HT-29 (cell line): ENCODE measurements around the gene IL23R. TPM values are rescaled to one million over a fixed set of nuclear protein-coding genes. Genes with fewer than 3 reads are reported as not detected.
"Not testable (repeated sequence)": the region's sequence is repeated elsewhere in the genome, so short reads cannot be mapped to it uniquely, and the experiment has no call there.

Experiments used
- DNase-seq: peaks from one replicate; pipeline ENCODE4 v3.0.0-alpha.2; 2015; ENCODE audit warnings: low spot score
- total RNA-seq: library from RNA; depleted of rRNA; stranded (reverse); fragments of >200 nt; shearing (Covaris generic); gene quantifications from 2 replicates; pipeline ENCODE4 v1.2.3, GENCODE V29; 2014

IL23R gene
- total RNA-seq, 1 experiment from 2014 or later, result not detected

DNA sequence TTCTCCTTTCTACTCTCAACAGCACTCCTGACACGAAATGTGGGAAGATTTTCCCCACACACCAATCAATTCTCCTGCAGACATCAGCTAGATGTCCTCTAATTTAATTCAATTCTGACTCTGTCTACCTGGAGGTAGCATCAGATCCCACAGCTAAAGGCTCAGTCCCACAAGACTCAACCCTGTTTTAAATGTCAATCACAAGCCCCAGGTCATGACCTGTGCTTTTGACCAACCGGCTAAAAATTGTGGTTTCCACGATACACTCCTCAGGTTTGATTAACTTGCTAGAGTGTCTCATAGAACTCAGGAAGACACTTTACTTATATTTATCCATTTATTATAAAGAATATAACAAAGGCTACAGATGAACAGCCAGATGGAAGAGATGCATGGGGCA lies 27.4 kb downstream of the IL23R start:
- DNase-seq, result no peak

DNA sequence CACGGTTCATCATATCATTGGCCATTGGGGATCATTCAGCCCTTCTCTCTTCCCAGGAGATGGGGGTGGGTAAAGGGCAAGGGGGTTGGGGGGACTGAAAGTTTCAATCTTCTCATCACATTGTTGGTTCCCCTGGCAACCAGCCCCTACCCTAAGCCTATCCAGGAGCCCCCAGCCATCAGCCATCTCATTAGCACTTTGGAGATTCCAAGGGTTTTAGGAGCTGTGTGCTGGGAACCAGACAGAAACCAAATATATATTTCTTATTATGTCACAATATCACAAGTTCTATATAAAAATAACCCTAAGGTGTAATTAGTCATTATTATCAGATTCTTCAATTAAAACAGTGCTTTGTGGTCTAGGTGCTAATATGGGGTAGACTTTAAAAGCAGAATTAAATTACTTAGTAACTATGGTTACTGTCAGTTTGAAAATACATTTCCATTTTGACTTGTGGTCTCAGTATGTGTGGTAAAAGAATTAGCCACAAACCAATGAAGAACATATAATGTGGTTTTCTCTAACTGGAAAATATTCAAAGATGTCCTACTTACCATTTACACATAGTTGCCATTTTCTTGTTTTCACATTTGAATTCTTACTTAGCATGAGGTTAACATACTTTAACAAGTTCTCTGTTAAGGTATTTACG lies 28.1 kb downstream of the IL23R start:
- no peak for DNase-seq

DNA sequence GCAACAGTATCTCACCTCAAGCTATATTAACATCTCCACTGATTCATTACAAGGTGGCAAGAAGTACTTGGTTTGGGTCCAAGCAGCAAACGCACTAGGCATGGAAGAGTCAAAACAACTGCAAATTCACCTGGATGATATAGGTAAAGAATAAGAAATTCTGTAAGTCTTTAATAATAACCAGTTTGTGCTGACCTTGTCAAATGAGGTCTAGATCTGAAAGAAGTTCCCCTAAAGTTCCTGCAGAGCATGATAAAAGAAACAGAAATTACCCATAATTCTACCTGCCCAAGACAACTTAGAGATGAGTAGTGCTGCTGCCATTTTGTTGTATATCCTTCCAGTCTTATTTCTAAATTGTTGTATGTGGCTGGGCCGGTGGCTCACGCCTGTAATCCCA lies 34.5 kb downstream of the IL23R start:
- no peak for DNase-seq

DNA sequence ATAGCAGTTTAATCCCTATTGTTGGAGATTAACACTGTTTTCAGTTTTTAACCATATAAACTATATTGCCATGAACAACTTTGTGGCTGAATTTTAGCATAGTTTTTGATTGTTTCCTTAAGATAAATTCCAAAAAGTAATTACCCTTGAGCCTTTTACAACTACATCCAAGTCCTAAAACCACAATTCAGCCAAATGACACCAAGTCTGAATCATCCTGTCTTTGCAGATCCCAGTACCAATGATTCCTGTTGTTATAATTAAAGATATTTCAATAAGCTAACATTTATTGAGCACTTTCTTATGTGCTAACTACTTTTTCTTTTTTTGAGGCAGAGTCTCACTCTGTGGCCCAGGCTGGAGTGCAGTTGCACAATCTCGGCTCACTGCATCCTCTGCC lies 35.6 kb downstream of the IL23R start:
- no peak for DNase-seq

DNA sequence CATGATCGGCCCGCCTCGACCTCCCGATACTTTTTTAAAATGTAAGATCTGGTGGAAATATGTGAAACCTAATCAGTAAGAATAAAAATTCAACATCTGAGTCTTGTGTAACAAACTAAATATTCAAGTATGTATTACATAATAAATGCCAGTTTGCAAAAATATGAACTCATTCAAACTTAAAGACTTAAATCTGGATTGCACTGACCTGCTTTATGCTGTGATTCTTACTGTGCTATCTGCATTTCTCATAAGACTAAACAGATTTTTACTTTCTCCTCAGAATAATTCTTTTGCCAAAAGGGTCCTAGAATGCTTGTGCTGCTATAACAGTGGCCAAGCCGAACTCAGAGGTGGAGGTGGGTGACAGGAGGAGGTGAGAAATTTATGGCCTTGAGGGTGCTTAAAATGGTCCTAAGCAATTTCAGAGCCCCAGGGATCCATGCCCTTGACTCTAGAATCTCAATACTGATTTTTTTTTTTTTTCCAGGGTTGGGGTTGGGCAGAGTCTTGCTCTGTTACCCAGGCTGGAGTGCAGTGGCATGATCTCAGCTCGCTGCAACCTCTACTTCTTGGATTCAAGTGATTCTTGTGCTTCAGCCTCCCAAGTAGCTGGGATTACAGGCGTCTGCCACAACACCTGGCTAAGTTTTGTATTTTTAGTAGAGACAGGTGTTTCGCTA lies 38.2 kb downstream of the IL23R start:
- DNase-seq, result no peak

DNA sequence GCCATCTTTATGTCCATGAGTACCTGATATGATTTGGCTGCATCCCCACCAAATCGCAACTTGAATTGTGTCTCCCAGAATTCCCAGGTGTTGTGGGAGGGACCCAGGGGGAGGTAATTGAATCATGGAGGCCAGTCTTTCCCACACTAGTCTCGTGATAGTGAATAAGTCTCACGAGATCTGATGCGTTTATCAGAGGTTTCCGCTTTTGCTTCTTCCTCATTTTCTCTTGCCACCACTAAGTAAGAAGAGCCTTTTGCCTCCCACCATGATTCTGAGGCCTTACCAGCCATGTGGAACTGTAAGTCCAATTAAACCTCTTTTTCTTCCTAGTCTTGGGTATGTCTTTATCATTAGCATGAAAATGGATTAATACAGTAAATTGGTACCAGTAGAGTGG lies 41.1 kb downstream of the IL23R start:
- not testable (repeated sequence) for DNase-seq

DNA sequence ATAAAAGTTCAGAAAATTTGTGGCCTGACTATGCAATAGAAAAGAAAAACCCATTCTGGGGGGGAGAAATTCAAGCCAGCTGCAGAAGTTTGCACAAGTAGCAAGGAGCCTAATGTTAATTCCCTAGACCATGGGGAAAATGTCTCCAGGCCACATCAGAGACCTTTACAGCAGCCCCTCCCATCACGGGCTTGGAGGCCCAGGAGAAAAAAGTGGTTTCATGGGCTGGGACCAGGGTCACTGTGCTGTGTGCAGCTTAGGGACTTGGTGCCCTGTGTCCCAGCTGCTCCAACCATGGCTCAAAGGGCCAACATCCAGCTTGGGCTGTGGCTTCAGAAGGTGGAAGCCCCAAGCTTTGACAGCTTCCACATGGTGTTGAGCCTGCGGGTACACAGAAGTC lies 42.0 kb downstream of the IL23R start:
- no peak for DNase-seq

DNA sequence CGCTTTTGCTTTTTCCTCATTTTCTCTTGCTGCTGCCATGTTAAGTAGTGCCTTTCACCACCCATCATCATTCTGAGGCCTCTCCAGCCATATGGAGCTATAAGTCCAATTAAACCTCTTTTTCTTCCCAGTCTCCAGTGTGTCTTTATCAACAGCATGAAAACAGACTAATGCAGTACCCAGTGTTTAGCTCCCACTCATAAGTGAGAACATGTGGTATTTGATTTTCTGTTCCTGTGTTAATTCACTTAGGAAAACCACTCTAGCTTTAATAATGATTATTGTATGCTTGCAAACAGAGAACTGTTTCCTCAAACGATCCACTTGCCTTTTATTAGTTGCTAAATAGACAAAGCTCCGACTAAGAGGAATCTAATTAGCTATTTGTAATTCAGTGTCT lies 43.3 kb downstream of the IL23R start:
- no peak for DNase-seq

DNA sequence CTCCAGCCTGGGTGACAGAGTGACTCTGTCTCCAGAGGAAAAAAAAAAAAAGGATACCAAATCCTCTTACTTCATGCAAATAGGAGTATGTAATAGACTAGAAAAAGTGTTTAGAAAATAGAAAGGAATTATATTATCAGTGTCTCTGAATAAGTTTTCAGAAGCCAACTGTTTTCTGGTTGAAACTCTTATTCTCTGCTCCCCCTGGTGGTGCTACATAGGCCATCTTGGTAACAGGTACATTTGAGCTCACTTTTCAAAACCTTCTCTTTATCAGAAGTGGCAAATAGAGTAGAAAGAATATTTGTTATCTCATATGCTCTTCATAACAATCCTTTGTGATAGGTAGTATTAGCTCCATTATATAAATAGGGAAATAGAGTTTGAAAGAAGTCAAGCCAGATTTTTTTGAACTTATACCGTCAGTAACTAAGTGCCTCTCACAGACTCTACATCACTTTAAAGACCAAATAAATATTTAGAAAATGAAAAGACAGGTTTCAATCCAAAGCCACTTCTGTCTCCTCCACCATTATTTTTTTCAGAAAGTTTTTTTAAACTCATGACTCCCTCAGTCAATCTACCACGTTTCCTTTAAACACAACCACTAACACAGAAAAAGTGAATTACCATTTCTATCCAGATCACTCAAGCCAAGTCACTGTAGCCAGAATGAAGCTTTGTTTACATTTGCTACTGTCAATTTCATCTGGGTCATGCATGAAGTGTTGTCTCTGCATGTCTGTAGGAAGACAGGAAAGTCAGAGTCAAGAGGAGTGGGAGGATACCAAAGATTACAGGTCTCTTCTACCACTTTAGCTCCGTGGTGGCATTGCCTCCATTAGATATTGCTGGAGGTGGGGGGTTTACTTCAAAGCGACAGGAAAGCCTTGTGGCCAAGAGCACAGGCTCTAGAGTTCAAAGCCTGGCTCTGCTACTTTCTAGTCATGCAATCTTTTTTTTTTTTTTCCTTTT lies 45.6 kb downstream of the IL23R start:
- DNase-seq, result peak; percentile 58

DNA sequence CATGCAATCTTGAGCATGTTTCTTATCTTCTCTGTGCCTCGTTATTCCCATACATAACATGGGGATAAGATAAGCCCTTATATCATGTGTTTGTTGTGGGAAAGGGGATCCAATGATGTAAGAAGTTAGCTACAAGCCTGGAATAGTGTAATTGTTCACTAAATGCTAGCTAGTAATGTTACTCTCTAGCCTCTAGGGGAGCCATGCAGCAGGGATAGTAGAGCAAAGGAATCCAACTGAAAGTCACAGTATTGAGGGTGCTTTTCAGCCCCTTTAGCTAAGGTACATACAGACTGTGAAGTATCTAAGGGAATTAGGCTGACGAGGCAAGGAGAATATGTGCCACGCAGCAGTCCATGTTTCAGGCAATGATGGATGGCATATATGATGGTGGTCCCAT lies 46.9 kb downstream of the IL23R start:
- DNase-seq, result peak; percentile 58

DNA sequence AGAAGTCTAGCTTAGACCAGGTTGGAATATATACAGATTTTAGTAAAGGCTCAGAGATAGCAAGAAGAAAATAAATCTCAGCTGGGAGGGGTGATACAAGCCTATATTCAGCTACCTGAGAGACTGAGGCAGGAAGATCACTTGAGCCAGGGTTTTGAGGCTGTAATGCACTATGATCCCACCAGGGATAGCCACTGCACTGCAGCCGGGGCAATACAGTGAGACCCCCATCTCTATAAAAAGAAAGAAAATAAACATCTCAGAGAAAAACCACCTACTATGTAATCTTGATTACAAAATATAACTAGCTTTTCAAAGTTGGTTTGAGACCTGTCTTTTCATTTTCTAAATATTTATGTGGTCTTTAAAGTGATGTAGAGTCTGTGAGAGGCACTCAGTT lies 47.7 kb downstream of the IL23R start:
- no peak for DNase-seq

DNA sequence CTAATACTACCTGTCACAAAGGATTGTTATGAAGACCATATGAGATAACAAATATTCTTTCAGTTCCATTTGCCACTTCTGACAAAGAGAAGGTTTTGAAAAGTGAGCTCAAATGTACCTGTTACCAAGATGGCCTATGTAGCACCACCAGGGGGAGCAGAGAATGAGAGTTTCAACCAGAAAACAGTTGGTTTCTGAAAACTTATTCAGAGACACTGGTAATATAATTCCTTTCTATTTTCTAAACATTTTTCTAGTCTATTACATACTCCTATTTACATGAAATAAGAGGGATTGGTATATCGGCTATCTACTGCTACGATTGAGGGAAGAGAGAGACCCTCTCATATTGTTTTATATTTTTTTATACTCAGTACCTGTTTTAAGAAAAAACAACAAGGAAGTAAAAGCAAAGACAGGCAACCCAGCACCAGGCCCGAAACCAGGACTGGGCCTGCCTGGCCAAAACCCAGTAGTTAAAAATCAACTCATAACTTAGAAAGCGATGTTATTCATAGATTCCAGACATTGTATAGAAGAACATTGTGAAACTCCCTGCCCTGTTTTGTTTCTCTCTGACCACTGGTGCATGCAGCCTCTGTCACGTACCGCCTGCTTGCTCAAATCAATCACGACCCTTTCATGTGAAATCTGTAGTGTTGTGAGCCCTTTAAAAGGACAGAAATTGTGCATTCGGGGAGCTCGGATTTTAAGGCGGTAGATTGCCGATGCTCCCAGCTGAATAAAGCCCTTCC lies 48.3 kb downstream of the IL23R start:
- DNase-seq, result peak; percentile 50

DNA sequence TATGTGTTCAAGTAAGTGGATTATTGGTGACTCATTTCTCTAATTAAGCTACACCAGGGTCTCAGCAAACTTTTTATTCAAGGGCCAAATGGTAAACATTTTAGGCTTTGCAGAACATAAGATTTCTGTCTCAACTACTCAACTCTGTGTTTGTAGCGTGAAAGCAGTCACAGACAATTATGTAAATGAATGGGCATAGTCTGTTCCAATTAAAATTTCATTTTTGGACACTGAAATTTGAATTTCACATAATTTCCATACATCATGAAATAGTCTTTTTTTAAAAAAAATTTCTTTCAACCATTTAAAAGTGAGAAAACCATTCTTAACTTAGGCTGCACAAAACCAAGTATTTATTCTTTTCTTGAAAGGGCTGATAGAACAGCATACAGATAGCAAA lies 50.1 kb downstream of the IL23R start:
- DNase-seq, result no peak

DNA sequence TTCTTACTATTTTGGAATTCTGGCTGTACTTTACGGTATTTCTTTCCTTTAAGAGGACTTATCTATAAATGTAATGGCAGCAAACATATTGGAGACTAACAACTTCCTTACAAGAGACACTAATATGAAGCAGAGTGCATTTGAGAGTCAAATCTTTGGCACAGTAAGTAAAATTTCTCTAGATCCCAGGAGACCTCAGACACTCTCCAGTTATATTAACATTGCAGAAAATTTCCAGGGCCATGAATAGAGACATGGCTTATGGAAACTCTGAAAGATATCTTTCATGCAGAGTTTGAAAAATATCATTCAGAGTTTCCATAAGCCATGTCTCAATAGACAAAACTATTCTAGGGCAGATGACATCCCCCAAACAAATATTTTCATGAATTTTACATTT lies 51.2 kb downstream of the IL23R start:
- no peak for DNase-seq

DNA sequence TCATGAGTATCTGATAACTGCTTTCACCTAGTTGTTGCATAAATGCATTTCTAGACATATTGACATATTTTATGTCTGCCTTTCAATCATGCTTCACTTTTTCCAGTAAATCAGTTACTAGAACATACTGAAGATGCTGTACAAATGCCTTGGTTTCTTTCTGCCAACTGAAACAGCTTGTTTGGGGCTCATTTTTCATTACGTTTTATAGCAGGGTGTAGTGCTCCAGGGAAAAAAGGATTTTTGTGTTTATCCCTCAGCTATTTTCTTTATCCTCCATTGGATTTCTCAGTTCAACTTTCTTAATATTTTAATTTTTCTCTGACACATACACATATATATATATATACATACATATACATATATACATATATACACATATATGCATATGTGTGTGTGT lies 51.7 kb downstream of the IL23R start:
- no peak for DNase-seq

DNA sequence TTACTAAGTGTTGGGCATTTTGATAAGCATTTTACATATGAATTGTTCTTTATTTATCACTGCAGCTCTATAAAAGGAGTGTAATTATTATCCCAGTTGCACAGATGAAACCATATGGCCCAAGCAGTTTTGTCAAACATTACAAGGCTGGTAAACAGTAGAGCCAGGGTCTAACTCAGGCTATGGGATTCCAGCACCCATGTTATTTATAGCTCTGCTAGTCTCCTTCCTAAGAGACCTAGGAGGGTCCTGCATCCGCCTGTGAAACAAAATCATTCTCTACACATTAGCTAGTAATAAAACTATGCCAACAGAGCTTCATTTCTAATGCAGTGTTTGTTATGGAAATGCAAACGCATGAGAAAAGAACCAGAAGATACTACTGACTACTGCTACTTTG lies 58.6 kb downstream of the IL23R start:
- DNase-seq, result no peak

DNA sequence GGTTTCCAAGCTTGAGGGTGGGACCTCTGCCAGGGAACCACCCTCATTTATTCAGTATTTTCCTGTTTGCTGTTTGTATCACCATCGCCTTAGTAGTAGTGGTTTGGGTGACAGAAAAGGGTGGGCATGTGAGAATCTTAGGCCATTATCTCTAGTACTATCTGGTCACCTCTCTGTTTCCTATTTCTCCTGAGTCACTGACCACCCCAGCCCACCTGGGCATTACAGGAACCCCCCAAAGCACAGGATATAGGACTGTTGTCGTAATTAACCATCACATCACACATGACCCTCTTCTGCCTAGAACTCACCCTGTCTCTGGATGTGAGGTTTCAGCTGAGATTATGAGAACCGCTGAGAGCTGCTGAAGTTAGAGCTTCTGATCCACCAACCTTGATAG lies 60.4 kb downstream of the IL23R start:
- no peak for DNase-seq

DNA sequence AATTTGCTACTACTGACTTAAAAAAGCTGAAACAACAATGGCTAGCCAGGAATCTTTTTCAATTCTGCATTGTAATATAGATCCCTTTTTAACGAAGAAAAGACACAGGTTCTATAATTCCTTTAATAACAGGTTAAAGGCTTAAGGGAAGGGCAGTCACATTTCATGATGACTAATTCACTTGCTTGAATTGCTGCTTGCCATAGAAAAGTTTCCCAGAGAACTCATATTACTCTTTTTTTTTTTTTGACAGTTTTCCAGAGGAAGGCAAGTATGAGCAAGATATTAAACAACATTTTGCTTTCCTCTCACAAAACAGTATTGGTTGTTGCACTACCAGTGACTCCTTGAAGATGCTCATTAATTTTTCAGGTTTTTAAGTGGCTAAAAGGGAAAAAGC lies 60.9 kb downstream of the IL23R start:
- no peak for DNase-seq

DNA sequence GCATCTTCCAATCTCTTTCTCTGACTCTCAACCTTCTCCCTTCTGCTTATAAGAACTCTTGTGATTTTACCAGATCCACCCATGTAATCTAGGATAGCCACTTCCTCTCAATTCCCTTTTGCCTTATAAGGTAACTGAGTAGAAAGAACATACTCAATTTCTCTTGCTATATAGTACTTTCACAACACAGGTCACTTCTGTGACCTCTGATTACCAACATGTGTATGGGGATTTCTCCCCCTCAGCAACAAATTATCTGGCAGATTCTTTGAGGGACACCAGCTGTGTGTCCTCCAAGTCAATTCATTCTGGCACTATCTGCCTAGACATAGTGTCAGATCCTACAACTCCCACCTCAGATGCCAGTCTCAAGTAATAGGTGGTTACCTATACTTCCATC lies 62.5 kb downstream of the IL23R start:
- DNase-seq, result no peak

DNA sequence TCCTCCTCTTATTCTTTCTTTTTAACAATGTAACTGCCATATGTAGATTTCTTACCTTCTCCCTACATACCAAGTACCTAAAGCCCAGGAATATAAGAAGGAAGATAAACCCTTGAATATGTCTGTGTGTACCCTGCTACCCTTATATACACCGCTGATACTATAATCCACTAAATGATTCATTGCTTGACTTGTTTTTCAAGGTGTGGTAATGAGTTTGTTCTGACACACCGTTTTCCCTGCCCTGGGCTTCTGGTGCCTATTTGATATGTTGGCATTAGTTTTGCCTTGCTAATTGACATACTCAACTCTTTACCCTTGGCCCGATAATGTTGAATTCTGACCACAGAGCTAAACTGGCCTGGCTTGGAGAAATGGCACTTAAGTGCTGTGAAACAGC lies 64.3 kb downstream of the IL23R start:
- no peak for DNase-seq

DNA sequence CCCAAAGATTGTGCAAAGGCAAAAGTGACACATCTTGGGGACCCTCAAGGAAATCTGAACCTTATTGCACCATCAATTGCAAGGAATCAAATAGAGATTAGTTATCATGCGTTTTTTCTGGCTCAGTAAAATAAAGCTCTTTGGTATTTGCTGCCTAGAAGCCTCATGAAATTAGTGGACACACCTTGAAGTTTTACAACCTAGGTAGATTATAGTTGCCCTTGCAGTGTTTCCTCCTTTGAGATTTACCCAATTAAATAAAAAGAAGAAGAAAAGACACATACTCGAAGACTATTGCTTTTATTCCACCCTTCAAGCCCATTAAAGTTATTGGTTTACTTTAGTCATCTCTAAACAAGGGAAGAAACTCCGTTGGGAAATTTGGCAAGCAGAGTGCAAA lies 70.0 kb downstream of the IL23R start:
- no peak for DNase-seq

DNA sequence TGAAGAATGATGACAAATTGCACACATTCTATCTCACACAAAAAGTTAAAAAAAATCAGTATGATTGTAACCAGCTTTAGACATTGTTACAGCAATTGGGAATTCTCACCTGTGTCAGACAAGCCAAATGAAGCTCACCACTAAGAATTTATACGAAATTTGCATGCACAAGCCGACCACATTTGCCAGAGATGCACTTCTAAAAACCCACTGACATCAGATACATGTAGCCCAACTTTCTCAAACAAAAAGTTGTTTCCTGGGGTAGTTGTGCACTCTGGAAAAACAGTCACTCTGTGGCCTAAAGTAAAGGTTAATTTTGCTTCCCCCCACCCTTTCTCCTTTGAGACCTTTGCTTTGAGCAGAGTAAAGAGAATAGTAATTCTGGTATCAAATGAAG lies 73.5 kb downstream of the IL23R start:
- no peak for DNase-seq
